ENCODE data around the gene MITF.

MITF gene

DNA sequence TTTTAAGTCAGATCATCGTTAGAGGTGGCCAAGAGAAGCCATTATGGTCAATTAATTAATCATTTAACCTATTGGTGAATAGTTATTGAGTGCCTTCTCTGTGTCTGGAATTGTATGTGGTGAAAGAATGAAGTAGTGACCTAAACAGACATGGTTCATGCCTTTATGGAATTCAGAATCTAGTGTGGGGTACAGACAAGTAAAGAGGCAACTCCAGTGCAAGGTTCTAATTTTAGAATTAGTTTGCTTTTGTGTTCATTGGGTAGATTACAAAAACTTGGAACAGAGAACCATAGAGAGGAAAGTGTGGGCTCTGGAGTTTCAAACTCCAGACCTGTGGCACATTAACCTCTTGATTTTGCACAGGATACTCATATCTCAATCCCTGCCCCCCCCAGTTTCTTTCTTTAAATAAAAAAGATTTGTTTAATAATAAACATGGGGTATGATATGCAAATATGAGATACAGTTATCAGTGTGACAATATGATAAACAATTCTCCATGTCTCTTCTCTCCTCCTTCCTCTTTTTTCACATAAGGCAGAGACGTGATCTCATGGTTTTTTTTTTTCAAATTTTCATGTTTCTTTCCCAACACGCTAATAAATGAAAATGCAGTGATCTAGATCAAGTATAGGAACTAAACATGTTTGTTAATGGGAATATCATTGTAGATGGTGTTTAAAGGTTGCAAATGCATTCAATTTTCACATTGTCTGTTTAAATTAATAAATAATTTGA lies 117.9 kb downstream of the MITF start:
- no peaks in the 10 kb centered on the region for H3K27me3 Mint-ChIP-seq
- H3K9me3 Mint-ChIP-seq = no peaks in the 10 kb centered on the region
- no peaks in the 10 kb centered on the region for H3K36me3 Mint-ChIP-seq (ENCODE audit: insufficient read depth)
- ATAC-seq (replicated peaks) (no peak), DNase-seq (no peak)
- H3K4me3 Mint-ChIP-seq = no peak overlapping the region
- H3K27ac Mint-ChIP-seq = no peak overlapping the region
- H3K4me1 Mint-ChIP-seq (ENCODE audit: low read depth in 2 of 2) = no peaks in the 10 kb centered on the region

- Mint-ChIP-seq H3K36me3 (ENCODE audit: insufficient read depth) (no peaks in the 10 kb centered on the region), H3K27ac (no peak overlapping the region), H3K27me3 (no peaks in the 10 kb centered on the region), H3K4me3 (no peak overlapping the region), H3K9me3 (peaks cover 0 to 2% of the 10 kb centered on the region in 2 donors), H3K4me1 (ENCODE audit: low read depth in 2 of 2) (no peaks in the 10 kb centered on the region)
- DNase-seq (no peak), ATAC-seq (replicated peaks) (no peak)
Measured at GRCh38 chr3:69861556-69861955, 122.3 kb downstream of the MITF start.

DNA sequence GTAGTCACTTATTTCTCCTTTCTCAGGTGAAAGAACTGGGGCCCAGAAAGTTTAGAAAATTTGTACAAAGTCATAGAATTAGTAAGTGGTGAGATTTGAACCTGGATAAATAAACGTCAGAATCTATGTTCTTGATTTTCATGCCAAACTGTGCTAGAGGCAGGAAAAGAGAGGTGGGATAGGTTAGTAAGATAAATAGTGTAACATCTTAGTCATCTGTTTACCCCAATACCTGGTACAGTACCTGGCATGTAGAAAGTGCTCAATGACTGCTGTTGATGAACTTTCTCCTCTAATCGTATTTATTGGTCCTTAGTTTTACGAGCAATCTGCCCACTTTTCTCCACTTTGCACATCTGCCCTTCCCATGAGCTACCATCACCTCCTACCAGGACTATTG lies 124.9 kb downstream of the MITF start:
- H3K4me3 Mint-ChIP-seq = no peak overlapping the region
- H3K4me1 Mint-ChIP-seq (ENCODE audit: low read depth in 2 of 2) = no peaks in the 10 kb centered on the region
- H3K27me3 Mint-ChIP-seq = no peaks in the 10 kb centered on the region
- H3K9me3 Mint-ChIP-seq = peaks cover 0 to 2% of the 10 kb centered on the region in 2 donors
- ATAC-seq (replicated peaks) = no peak
- H3K27ac Mint-ChIP-seq = no peak overlapping the region
- no peak for DNase-seq
- H3K36me3 Mint-ChIP-seq (ENCODE audit: insufficient read depth) = no peaks in the 10 kb centered on the region

DNA sequence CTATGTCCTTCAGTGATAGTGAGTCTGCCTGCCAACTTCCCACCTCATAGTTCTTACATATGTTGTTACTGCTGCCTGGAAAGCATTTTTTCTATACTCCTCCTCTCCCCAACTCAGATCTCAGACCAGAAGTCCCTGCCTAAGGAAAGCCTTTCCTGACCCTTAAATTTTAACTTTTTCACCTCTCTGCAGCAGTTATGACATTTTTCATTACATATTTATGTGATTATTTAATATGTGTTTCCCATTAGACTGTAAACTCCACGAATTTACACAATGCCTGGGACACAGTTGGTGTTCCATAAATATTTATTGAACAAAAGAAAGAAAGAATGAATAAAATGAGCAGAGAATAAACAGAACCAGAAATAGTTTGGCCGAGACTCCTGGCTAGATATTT lies 125.5 kb downstream of the MITF start:
- H3K9me3 Mint-ChIP-seq = peaks cover 0 to 2% of the 10 kb centered on the region in 2 donors
- H3K27ac Mint-ChIP-seq = no peak overlapping the region
- DNase-seq (no peak), ATAC-seq (replicated peaks) (no peak)
- H3K36me3 Mint-ChIP-seq (ENCODE audit: insufficient read depth) = no peaks in the 10 kb centered on the region
- H3K27me3 Mint-ChIP-seq = no peaks in the 10 kb centered on the region
- no peak overlapping the region for H3K4me3 Mint-ChIP-seq
- H3K4me1 Mint-ChIP-seq (ENCODE audit: low read depth in 2 of 2) = no peaks in the 10 kb centered on the region

GRCh38 chr3:69865925-69866679 lies 126.8 kb downstream of the MITF start:
- no peak overlapping the region for H3K4me3 Mint-ChIP-seq
- H3K4me1 Mint-ChIP-seq (ENCODE audit: low read depth in 2 of 2) = no peaks in the 10 kb centered on the region
- no peak overlapping the region for H3K27ac Mint-ChIP-seq
- H3K27me3 Mint-ChIP-seq = no peaks in the 10 kb centered on the region
- no peak for DNase-seq
- peaks cover 0 to 2% of the 10 kb centered on the region in 2 donors for H3K9me3 Mint-ChIP-seq
- no peak for ATAC-seq (replicated peaks)
- H3K36me3 Mint-ChIP-seq (ENCODE audit: insufficient read depth) = no peaks in the 10 kb centered on the region

DNA sequence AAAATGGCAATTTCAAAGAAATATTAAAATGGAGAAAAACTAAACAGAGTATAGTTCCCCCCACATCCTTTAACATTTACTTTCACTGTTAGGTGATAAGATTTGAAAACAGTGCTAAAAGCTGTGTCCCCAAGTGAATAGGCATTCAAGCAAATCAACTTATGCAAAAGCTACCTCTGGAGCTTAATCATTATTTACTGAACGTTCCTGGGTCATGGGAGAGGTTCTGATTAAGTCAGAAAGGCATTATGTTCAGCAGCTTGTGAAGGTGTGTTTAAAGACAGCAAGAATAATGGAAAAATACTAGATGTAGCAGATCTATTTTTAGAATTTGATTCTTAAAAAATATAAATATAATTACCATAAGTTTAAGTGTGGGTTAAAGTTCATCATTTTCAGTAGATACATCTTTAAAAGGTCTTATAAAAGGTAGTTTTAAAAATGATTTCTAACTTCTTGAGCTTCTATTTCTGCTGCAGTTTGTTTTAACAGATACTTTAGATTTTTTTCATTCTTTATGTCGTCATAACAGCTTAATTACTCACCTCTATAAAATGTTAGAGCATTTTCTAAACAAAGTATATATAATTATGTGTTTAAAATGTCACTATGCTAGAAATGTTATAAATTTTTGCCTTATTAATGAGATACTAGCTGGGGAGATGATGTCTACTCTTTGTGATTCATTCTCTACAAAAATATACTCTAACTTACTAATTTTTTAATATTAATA lies 127.9 kb downstream of the MITF start:
- Mint-ChIP-seq H3K9me3 (peaks cover 0 to 2% of the 10 kb centered on the region in 2 donors), H3K4me1 (ENCODE audit: low read depth in 2 of 2) (no peaks in the 10 kb centered on the region), H3K27me3 (no peaks in the 10 kb centered on the region), H3K36me3 (ENCODE audit: insufficient read depth) (no peaks in the 10 kb centered on the region), H3K27ac (no peak overlapping the region), H3K4me3 (no peak overlapping the region)
- no peak for ATAC-seq (replicated peaks)
- DNase-seq = no peak

- no peak for DNase-seq
- no peaks in the 10 kb centered on the region for H3K4me1 Mint-ChIP-seq (ENCODE audit: low read depth in 2 of 2)
Measured at GRCh38 chr3:69867941-69868505, 128.8 kb downstream of the MITF start.

DNA sequence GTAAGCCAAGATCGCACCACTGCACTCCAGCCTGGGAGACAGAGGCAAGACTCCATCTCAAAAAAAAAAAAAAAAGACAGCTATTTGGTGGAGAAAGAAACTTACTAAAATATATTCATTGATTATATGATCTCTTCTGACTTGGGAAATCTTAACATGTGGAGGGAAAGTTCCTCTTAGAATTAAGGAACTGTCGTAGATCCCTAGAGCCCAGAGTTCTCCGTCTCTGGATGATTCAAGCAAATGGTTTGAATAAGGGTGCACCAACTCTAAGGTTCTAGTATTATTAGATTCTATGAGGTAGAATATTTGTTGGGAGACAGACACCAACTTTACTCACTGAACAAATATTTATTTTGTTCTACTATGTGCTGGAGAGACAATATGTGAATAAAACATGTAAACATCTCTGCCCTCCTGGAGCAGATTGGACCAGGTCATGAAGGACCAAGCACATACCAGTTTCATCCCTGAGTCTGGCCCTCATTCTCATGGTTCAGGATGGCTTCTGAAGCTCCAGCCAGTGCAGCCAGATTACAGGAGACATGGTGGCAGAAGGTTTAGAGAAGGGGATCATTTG lies 129.7 kb downstream of the MITF start:
- Mint-ChIP-seq H3K36me3 (ENCODE audit: insufficient read depth) (no peaks in the 10 kb centered on the region), H3K27ac (no peak overlapping the region), H3K27me3 (no peaks in the 10 kb centered on the region), H3K9me3 (no peaks in the 10 kb centered on the region), H3K4me1 (ENCODE audit: low read depth in 2 of 2) (no peaks in the 10 kb centered on the region), H3K4me3 (no peak overlapping the region)
- DNase-seq = no peak
- no peak for ATAC-seq (replicated peaks)

More at GRCh38 chr3:69867941-69868505, 128.8 kb downstream of the MITF start:
- Mint-ChIP-seq H3K27me3 (no peaks in the 10 kb centered on the region), H3K36me3 (ENCODE audit: insufficient read depth) (no peaks in the 10 kb centered on the region), H3K27ac (no peak overlapping the region), H3K9me3 (peaks cover 0 to 2% of the 10 kb centered on the region in 2 donors), H3K4me3 (no peak overlapping the region)
- ATAC-seq (replicated peaks) = no peak

- no peak overlapping the region for H3K4me3 Mint-ChIP-seq
- no peak overlapping the region for H3K27ac Mint-ChIP-seq
- H3K9me3 Mint-ChIP-seq = no peaks in the 10 kb centered on the region
- no peaks in the 10 kb centered on the region for H3K4me1 Mint-ChIP-seq (ENCODE audit: low read depth in 2 of 2)
- DNase-seq (no peak), ATAC-seq (replicated peaks) (no peak)
- H3K36me3 Mint-ChIP-seq (ENCODE audit: insufficient read depth) = no peaks in the 10 kb centered on the region
- H3K27me3 Mint-ChIP-seq = no peaks in the 10 kb centered on the region
Measured at GRCh38 chr3:69869643-69870042, 130.4 kb downstream of the MITF start.

- Mint-ChIP-seq H3K27me3 (no peaks in the 10 kb centered on the region), H3K36me3 (ENCODE audit: insufficient read depth) (no peaks in the 10 kb centered on the region), H3K4me1 (ENCODE audit: low read depth in 2 of 2) (no peaks in the 10 kb centered on the region), H3K9me3 (no peaks in the 10 kb centered on the region), H3K4me3 (no peak overlapping the region), H3K27ac (no peak overlapping the region)
- no peak for DNase-seq
- ATAC-seq (replicated peaks) = no peak
Measured at GRCh38 chr3:69871251-69871650, 132.0 kb downstream of the MITF start.

DNA sequence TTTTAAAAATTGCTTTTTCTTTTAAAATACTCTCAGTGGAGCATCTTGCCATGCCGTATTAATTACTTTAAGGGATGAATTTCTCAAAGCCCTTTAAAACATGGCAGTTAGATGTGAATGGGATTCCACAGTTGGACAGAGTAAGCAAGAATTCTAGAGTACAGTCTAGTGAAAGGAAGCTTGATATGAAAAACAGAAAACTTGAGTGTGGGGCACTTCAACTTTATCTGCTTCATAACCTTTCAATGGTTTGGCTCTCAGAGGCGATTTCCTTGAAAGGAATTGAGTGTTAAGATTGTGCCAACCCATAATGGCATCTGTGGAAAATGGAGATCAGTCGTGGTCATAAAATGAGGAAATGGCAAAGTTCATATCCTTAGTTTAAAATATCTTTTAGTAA lies 132.6 kb downstream of the MITF start:
- no peaks in the 10 kb centered on the region for H3K27me3 Mint-ChIP-seq
- DNase-seq (no peak), ATAC-seq (replicated peaks) (no peak)
- no peaks in the 10 kb centered on the region for H3K4me1 Mint-ChIP-seq (ENCODE audit: low read depth in 2 of 2)
- no peaks in the 10 kb centered on the region for H3K36me3 Mint-ChIP-seq (ENCODE audit: insufficient read depth)
- no peak overlapping the region for H3K27ac Mint-ChIP-seq
- no peaks in the 10 kb centered on the region for H3K9me3 Mint-ChIP-seq
- H3K4me3 Mint-ChIP-seq = no peak overlapping the region

- Mint-ChIP-seq H3K27me3 (no peaks in the 10 kb centered on the region), H3K4me1 (ENCODE audit: low read depth in 2 of 2) (no peaks in the 10 kb centered on the region), H3K4me3 (no peak overlapping the region), H3K9me3 (no peaks in the 10 kb centered on the region), H3K27ac (no peak overlapping the region), H3K36me3 (ENCODE audit: insufficient read depth) (no peaks in the 10 kb centered on the region)
- ATAC-seq (replicated peaks) (no peak), DNase-seq (no peak)
Measured at GRCh38 chr3:69872783-69873378, 133.6 kb downstream of the MITF start.

DNA sequence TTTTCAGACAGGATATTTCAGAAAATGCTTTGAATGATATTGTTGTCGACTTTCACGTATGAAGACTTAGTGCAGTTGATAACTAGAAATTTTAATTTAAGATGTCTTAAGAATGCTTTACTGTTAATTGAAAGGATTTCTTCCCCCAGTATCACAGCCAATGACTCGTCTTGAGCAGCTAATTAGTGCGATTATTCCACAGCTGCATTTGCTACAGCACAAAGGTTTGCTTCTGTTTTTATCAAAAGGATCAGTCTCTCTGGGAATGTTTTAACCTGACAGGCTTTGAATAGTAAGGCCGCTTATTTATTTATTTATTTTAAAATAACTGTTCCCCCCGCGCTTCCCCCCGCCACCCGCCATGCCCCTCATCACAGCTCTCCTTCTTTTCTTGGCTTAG lies 136.8 kb downstream of the MITF start:
- no peak for ATAC-seq (replicated peaks)
- no peak overlapping the region for H3K4me3 Mint-ChIP-seq
- H3K27me3 Mint-ChIP-seq = no peaks in the 10 kb centered on the region
- no peak for DNase-seq
- H3K4me1 Mint-ChIP-seq (ENCODE audit: low read depth in 2 of 2) = no peaks in the 10 kb centered on the region
- H3K9me3 Mint-ChIP-seq = no peaks in the 10 kb centered on the region
- H3K36me3 Mint-ChIP-seq (ENCODE audit: insufficient read depth) = no peaks in the 10 kb centered on the region
- no peak overlapping the region for H3K27ac Mint-ChIP-seq

Measured in effector memory CD8-positive, alpha-beta T cell (primary cell).